Gastrocnemius medialis (tissue), 4 donors: Measurements from ENCODE around the gene TVP23C.

Experiments
- POLR2A ChIP-seq, 2 donors: fragments of 450-650 bp; IDR thresholded peaks; one replicate each; pipeline ENCODE4 v1.6.1; 2017; ENCODE audit warnings: antibody characterized with exemption in 2 of 2, mild to moderate bottlenecking in 2 of 2, moderate library complexity in 2 of 2
- TF ChIP-seq, protein P1 (sequence below), 5 experiments: fragments of 450-650 bp in 3 of 5; fragments of 200-600 bp in 2 of 5; sonication (generic) in 2 of 5; IDR thresholded peaks in 4 of 5; conservative IDR thresholded peaks in 1 of 5; 1 replicate in 4 of 5; 2 replicates in 1 of 5; pipeline ENCODE4 v1.5.1; 2016 to 2019; ENCODE audit warnings: antibody characterized with exemption in 5 of 5, mild to moderate bottlenecking in 3 of 5, moderate library complexity in 3 of 5

DNA sequence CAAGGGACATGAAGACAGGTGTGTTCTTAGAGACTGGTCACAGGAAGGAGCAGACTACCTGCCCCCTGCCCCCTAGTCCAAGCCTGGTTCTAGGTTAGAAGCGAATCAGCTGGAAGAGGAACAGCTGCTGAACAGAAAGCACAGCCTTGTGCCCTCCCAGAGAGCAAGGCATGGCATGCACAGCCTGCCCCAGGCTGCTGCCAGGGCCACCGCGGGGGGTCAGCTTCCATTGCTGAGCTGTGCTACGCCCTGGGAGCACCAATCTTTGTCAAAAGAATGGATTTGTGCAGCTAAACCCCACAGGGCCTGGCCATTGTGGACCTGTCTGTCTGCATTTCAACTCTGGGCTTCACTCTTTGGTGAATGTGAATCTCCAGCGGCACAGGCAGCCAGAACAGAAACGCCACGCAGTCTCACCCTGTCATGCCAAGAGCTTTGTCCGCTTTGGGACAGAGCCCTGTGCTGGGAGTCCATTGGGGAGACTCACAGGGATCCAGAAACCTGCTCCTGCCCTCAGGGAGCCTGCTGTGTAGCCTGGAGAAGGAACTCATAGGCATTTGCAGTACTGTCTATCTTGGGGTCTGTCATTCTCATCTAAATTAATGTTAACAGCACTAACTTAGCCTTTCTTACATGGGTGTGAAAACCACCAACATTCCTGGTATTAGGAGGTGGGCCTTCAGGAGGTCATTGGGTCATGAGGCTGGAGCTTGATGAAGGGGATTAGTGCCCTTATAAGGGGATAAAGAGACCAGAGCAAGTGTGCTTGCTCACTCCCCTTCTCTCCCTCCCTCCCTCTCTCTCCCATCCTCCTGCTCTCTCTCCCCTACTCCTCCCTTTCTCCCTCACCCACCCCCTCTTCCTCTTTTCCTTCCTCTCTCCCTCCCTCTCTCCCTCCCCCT is 70.2 kb downstream of the TVP23C start:
- TF ChIP-seq, protein P1, sequence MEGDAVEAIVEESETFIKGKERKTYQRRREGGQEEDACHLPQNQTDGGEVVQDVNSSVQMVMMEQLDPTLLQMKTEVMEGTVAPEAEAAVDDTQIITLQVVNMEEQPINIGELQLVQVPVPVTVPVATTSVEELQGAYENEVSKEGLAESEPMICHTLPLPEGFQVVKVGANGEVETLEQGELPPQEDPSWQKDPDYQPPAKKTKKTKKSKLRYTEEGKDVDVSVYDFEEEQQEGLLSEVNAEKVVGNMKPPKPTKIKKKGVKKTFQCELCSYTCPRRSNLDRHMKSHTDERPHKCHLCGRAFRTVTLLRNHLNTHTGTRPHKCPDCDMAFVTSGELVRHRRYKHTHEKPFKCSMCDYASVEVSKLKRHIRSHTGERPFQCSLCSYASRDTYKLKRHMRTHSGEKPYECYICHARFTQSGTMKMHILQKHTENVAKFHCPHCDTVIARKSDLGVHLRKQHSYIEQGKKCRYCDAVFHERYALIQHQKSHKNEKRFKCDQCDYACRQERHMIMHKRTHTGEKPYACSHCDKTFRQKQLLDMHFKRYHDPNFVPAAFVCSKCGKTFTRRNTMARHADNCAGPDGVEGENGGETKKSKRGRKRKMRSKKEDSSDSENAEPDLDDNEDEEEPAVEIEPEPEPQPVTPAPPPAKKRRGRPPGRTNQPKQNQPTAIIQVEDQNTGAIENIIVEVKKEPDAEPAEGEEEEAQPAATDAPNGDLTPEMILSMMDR (IDR thresholded peaks at IDR 0.05 in 4 of 5, conservative IDR thresholded peaks at IDR 0.05 in 1 of 5), result no peak
- no peak for TF ChIP-seq POLR2A (IDR thresholded peaks at IDR 0.05)
